ENCODE results near the gene MAP3K14. TPM values are rescaled to one million over a fixed set of nuclear protein-coding genes. Genes with fewer than 3 reads are reported as not detected.
"Not testable (repeated sequence)": the region's sequence is repeated elsewhere in the genome, so short reads cannot be mapped to it uniquely, and the experiment has no call there.

The MAP3K14 gene
- total RNA-seq, 1 donor from 2014 or later = 9.9 TPM

DNA sequence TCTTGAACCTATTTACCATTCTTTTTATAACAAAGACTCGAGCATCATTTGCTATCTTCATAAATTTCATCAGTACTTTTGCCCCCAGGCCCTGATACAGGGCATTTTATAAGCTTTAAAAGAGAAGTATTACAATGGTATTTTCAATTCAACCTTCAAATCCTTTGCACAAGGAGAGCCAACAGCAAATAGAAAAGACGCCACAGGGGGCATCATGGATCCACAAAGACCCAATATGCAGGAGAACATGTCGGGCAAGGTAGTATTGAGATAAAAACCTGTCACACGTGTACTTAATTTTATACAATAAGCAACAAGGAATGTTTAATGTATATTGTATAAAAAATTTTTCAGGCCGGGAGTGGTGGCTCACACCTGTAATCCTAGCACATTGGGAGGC, 10.2 kb downstream of the MAP3K14 start:
- ATAC-seq (no peak), DNase-seq (no peak)
- Histone ChIP-seq H3K9me3 (no peaks in the 10 kb centered on the region), H3K4me1 (peaks cover 81% of the 10 kb centered on the region), H3K4me3 (no peak overlapping the region), H3K27me3 (no peaks in the 10 kb centered on the region), H3K36me3 (no peaks in the 10 kb centered on the region), H3K27ac (peak overlapping the region; percentile 79)
- intact Hi-C loops (cut with DNase I) = no loop called here
- TF ChIP-seq CTCF (IDR thresholded peaks at IDR 0.05) = no peak

GRCh38 chr17:45306094-45306493, 10.7 kb downstream of the MAP3K14 start:
- no peaks in the 10 kb centered on the region for H3K27me3 ChIP-seq
- H3K4me1 ChIP-seq = peaks cover 76% of the 10 kb centered on the region
- DNase-seq = no peak
- H3K27ac ChIP-seq = no peak overlapping the region
- intact Hi-C loops (cut with DNase I) = no loop called here
- no peak for ATAC-seq
- TF ChIP-seq CTCF (IDR thresholded peaks at IDR 0.05) = no peak
- no peaks in the 10 kb centered on the region for H3K9me3 ChIP-seq
- no peak overlapping the region for H3K4me3 ChIP-seq
- H3K36me3 ChIP-seq = no peaks in the 10 kb centered on the region

DNA sequence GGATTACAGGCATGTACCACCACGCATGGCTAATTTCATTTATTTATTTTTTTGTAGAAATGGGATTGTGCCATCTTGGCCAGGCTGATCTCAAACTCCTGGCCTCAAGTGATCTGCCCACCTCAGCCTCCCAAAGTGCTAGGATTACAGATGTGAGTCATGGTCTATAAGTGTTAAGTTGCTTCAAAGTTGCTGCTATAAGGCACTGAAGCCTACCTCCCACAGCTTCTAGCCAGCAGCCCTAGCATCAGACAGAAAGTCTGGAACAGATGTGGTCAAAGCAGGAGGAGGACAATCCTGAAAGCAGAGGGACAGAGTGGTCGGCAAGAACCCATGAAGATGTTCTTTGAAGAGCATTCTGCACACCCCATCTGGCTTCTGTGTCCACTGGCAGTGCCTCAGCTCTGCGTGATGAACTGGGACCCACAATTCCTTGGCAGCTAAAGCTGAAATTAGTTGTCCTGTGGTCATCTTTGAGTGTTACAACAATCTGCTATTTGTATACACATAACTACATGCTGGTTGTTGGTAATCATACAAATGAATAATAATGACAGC, 11.2 kb downstream of the MAP3K14 start:
- DNase-seq (no peak), ATAC-seq (no peak)
- H3K4me1 ChIP-seq = peaks cover 74% of the 10 kb centered on the region
- TF ChIP-seq CTCF (IDR thresholded peaks at IDR 0.05) = no peak
- H3K36me3 ChIP-seq = no peaks in the 10 kb centered on the region
- no peak overlapping the region for H3K4me3 ChIP-seq
- no peaks in the 10 kb centered on the region for H3K27me3 ChIP-seq
- no peaks in the 10 kb centered on the region for H3K9me3 ChIP-seq
- intact Hi-C loops (cut with DNase I) = no loop called here
- no peak overlapping the region for H3K27ac ChIP-seq

DNA sequence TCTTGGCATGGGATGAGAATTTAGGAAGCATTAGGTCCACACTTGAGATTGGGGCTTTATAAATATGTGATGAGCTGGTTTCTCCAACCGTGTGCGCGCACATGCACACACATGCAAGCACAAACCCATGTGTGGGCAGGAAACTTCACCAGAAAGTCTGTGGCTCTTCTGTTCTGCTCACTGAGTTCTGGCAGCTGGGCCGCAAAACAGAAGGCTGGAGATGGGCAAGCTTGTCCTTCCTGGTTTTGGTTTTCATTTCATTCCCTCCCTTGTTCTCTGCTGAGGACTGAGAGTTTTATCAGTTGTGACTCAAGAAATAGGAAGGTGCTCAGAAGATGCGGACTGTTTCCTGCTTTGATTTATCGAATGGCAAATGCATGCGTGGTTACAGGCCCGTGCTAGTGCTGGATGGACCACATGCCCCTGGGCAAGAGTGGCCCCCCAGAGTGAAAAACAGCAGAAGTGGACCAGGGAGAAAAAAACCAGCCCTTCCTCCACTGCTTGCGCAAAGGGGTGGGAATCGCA, 14.1 kb downstream of the MAP3K14 start:
- no peaks in the 10 kb centered on the region for H3K36me3 ChIP-seq
- ATAC-seq (peak; percentile 22), DNase-seq (no peak)
- peak overlapping the region; percentile 28 for H3K27ac ChIP-seq
- intact Hi-C loops (cut with DNase I) = no loop called here
- TF ChIP-seq CTCF (IDR thresholded peaks at IDR 0.05) = no peak
- no peaks in the 10 kb centered on the region for H3K9me3 ChIP-seq
- H3K27me3 ChIP-seq = no peaks in the 10 kb centered on the region
- no peak overlapping the region for H3K4me3 ChIP-seq
- H3K4me1 ChIP-seq = peaks cover 70% of the 10 kb centered on the region

- H3K27me3 ChIP-seq; DNase-seq; H3K4me3 ChIP-seq; intact Hi-C loops (cut with DNase I); H3K36me3 ChIP-seq; H3K9me3 ChIP-seq; ATAC-seq: not testable (repeated sequence)
- H3K27ac ChIP-seq = peak overlapping the region; percentile 28
- peaks cover 70% of the 10 kb centered on the region for H3K4me1 ChIP-seq
Observed at GRCh38 chr17:45302220-45302619, 14.6 kb downstream of the MAP3K14 start.

GRCh38 chr17:45301674-45302073, 15.1 kb downstream of the MAP3K14 start:
- Histone ChIP-seq H3K9me3 (no peaks in the 10 kb centered on the region), H3K36me3 (no peaks in the 10 kb centered on the region), H3K4me3 (no peak overlapping the region), H3K27me3 (no peaks in the 10 kb centered on the region), H3K27ac (peak overlapping the region; percentile 28), H3K4me1 (peaks cover 70% of the 10 kb centered on the region)
- DNase-seq = no peak
- no peak for TF ChIP-seq CTCF (IDR thresholded peaks at IDR 0.05)
- intact Hi-C loops (cut with DNase I) = no loop called here
- no peak for ATAC-seq

Data from upper lobe of right lung (tissue), 1 donor.